HG02970 (cell line): ENCODE data around the gene SCD.
A peak's percentile ranks its signal among the peaks of the same experiment; 100 is the strongest.

Experiments
- ATAC-seq: cut with Tn5 transposase; IDR thresholded peaks from one replicate; pipeline ENCODE4 v1.9.1; 2021; ENCODE audit warnings: mild to moderate bottlenecking, moderate library complexity, moderate number of reproducible peaks; ENCODE audit not compliant: unreplicated experiment, low FRiP score

SCD gene

DNA sequence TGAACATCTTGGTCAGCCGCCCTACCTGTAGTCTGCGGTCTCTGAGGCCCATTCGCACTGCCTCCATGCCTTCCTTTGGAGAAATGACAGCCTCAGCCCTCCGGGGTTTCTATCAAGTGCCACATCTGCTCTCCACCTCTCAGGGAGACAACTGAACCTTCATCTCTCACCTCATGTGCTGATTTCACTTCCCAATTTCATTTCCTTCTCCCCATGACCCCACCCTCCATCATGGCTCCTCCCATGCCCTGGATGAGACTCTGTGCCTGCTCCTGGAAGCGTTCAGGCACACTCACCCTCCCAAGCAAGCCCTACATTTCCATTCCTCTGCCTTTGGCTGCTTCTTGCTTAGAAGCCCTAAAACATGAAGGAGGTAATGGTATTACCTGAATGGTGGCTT is 7.8 kb upstream of the SCD start:
- ATAC-seq, result no peak

DNA sequence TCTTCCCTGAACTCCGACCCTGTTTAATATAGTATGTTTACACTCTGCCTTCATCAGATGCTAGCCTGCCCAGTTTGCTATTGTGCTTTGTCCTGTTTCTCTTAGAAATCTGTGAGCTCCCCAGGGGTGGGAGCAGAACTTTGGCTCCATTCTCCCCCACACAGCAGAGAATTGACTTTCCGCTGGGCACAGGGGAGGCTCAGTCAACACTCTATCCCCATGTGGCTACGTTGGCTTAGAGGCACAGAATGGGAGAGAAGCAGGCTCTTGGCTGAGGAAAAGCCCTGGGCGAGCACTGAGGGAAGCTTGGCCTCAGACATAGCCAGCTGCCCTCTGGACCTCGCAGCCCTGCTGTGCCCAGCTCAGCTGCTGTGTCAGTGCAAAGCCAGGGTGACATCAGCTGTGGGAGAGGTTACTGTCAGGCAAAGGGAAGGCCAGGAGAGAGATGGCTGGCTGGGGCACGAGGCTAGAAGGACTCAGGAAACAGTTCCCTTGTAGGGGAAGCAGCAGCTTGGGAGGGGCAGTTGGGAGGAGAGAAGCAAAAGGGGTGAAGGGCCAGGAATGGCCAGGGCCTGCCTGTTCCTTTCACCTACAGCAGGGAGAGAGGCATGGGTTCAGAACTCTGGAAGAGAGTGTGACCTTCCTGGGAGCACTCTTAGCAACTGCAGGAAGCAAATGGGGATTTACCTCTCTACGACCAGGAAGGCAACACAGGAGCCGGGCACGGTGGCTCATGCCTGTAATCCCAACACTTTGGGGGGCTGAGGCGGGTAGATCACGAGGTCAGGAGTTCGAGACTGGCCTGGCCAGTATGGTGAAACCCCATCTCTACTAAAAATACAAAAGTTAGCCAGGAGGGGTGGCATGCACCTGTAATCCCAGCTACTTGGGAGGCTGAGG is 5.8 kb upstream of the SCD start:
- ATAC-seq, result no peak

DNA sequence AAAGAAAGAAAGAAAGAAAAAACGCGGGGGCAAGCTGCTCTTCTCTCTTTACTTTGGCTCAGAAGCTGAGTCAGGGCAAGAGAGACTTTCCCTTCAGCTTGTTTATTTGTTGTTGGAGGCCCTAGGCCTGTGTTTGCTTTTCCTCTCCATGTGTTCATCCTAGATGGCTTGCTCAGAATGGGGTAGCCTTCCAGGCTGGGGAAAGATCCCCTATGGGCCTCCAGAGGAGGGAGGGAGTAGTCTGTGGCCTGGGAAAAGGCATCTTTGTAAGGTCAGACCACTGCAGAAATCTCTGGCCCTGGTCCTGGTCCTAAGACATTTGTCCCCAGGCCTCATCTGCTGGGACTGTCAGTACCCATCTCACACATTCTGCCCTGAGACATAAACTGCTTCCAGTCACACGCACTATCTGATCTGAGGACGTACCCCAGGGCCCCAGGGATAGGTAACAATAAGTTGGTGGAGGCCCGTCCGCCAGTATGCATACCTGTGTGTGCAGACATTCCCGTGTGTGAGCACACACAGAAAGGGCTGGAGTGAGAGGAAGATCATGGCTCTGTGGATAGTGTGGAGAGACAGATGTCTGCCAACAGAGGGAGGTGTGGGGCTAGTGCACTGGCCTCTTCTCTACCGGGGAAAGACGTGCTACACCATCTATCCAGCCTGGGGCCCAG is 4.9 kb upstream of the SCD start:
- ATAC-seq, result no peak

DNA sequence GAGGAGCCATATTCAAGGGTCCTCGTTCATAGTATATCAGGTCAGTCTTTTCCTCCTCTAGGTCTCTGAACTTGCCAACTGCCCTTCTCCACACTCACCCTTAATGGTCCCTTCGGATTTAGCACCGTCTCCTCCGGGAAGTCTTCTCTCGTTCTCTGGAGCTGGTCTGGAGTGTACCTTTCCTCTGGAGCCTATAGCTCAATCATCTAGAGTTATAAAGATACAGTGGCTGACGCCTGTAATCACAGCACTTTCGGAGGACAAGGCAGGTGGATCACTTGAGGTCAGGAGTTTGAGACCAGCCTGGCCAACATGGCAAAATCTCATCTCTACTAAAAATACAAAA is 4.4 kb upstream of the SCD start:
- no peak for ATAC-seq

DNA sequence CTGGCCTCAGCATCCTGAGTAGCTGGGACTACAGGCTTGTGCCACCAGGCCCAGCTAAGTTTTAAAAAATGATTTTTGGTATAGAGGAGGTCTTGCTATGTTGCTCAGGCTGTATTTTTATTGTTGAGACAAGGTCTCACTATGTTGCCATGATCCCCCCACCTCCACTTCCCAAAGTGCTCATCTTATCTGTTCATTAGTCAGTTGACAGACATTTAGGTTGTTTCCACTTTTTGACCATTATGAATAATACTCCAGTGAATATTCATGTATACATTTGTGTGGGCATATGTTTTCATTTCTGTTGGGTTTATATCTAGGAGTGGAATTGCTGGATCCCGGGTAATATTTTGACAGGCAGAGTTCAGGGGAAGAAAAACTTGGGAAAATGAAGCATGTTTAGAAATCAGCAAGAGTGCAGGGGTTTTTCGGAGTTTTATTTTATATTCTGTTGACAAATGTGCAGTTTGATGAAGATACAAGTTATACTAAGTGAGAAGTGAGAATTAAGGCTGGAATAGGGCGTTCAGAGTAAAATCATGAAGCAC is 2.7 kb upstream of the SCD start:
- ATAC-seq, result no peak

DNA sequence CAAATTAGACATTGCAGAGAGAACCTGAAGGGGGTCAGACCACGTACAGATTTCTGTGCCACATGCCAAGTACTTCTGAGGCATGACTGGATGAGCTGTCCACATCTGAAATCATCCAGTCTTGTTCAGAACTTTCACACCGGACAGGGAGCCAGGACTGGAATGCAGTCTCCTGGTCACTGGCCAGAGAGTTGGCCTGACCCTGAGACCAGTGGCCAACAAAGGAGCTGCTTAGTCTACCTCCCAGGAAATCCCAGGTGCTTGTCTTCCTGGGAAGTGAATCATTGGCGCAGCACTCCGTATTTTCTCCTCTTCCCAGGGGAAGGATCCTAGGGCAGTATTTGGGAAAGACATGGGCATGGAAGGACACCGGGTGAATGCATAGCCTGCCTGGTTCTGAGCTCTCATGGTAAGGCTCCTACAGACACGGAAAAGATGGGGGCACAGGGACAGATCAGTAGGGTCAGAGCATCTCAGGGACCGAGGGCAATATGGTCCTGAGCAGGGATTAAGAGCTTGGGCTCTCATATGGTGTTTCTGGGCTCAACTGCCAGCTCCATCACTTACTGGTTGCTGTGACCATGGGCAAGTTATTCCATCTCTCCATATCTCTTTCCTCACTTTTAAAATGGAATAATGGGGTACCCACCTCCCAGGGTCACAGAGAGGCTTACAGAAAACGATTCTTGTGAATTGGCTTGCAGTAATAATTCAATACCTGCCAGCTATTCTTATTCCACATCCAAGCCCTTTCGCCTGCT is 1.3 kb upstream of the SCD start:
- ATAC-seq, result no peak

DNA sequence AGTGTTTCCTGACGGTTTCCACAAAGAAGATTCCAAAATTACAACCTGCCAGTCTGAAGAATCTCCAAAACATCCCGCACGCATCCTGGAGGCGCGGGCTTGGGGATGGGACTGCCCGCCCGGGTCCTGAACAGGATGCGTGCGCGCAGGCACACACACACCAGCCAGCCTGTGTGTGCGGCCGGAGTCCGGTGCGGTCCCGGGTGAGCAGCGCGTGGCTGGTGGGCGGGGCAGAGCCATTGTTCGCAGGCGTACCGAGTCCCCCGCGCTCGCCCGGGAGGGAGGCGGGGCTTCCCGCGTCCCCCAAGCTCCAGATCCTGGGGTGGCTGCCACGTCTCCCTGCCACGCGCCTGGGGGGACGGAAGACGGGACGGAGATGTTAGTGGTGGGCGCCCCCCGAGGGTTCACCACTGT is 675 bp upstream of the SCD start:
- ATAC-seq, result peak; percentile 40

DNA sequence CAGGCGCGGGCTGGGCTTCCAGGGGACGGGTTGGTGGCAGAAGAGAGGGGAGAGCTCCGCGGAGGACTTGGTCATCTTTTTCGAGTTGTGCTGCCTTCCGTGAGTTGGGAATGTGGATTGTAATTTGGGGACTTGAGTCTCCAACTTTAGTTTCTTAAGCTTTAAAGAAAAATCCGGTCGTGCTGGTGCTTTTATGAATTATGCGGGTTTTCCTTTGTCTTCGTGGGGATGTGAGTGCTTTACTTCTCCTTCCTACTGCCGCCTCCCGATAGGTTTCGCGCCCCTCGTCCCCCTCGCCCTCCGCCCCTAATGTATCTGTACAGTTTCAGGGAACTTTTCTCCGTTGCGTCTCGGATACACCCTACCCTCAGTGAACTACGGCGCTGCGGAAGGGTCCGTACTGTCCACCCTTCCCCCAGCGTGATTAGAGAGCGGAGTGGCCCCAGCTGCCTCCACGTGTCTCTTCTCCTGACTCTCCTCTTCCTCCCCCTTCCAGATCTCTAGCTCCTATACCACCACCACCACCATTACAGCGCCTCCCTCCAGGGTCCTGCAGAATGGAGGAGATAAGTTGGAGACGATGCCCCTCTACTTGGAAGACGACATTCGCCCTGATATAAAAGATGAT is 649 bp downstream of the SCD start:
- ATAC-seq, result no peak

DNA sequence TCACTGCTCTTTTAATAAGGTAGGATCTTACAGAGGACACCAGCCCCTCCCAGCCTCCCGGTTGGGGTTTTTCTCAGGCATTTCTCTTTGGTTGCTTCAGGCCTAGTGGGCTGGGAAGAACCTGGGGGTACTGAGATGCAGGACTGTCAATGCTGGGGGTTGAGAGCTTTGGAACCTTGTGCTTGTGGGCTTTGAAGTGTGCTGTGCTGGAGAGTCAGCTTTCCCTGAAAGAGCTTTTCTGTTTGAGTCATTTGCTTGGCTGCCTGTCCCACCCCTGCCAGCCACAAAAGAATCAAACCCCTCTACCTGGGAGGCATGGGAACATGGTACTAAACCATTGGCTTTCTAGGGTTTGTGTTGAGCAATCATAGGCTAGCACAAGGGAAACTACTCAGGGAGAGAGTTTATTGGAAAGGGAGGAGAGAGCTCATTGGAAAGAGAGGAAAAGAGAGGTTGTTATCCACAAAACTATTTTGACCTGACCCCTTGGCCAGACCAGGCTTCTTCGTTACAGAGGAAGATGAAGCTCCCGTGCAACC is 1.4 kb downstream of the SCD start:
- no peak for ATAC-seq

DNA sequence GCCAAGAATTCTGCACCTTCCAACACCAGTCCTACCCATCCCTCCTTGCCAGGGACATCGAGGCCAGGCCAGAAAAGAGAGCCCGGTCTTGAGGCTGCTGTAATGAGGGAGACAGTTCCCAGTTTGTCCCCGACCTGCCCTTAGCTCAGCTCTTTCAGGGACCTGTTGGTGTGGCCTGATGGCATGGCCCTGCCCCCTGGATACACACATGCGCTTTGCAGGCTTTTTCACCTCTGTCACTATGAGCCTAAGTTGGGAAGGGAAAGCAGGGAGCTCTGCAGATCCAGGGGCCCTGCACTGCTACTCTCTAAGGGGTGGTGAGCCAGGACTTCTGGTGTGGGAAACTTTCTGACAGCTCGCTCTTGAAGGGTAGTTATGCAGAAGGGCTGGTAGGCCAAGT is 2.1 kb downstream of the SCD start:
- ATAC-seq, result no peak

DNA sequence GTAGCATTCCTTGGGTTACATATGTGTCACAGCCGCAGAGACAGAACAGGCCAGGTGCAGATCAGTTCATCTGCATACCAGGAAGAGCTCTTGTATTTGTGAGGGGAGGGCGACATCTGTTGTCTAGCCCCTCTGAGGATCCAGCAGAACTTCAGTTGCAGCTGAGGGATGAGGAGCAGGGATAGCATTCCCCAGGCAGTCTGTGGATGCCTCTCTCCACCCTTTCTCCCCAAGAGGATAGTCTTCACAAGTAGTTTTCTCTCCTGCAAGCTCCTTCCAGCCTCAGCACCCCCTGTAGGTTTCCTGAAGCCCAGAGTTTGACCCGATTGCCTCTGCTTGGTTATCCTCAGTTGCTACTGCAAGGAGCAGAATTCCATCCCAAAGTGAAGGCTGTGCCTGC is 2.6 kb downstream of the SCD start:
- no peak for ATAC-seq

DNA sequence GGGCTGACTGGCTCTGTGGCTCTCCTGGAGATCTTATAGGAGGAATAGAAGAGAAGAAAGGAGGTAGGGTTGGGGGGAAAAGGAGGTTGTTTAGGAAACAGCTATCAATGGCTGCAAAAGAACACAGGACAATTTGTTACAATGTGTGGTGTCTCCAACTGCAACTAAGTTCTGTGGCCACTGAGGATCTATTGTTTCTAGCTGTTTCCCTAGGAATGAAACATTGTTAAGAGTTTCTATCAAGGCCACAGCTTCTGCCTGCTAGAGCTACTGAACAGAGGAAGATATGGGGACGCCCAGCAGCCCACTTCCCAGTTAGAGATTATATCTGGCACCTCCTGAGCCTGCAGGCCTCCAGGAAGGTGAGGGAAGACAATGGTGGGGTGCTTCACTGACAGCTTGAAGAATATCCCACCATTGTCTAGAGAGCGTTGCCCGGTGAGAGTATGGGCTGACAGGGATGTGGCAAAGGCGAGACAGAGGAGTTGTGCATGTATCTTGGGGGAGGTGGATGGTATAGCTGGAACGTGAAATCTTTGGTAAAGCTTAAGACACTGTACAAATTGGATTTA is 4.0 kb downstream of the SCD start:
- no peak for ATAC-seq

DNA sequence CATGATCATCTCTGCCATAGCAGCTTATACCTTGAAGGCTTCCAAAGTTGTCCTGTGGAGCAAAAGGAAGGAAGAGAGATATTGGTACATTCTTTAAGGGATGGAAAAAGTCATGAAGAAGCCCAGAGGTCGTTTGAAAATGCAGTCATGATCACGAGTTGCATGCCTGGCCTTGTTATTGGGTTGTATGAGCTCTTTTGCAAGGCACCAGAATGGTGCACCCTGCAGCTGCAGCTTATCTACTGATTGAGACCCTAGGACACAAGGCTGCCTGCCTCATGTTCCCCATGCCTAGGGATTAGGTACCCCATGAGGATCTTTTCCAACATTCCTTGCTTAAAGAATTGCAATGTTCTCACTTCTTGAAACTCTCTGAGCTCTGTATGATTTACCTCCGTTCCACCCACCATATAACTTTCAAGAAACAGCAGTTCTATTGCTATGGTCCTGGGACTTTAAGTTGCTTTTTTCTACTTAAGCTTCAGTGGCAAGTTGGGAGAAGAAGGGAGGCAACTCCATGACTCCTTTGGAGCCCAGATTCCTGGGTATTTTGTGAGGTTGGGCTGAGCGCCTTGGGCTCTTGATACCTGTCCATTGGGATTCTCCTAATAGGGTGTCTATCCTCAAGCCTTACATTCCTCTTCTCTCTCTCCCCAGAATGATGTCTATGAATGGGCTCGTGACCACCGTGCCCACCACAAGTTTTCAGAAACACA is 6.9 kb downstream of the SCD start:
- ATAC-seq, result no peak

DNA sequence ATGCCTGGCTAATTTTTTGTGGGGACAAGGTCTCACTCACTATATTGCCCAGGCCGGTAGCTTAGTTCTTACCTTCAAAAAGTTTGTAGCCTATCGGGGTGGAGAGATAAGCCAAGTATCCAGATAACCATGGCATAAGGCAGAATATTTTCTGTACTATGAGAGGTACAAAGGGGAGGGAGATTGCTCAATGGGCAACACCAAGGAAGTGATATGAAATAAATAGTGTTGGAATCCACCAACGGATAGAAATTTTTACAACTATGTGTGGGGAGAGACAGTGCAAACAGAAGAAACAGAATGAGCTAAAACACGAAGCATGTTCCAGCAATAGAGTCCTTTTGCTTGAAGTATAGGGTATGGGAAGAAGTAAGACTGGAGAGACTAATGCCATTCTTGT is 8.1 kb downstream of the SCD start:
- ATAC-seq, result no peak

DNA sequence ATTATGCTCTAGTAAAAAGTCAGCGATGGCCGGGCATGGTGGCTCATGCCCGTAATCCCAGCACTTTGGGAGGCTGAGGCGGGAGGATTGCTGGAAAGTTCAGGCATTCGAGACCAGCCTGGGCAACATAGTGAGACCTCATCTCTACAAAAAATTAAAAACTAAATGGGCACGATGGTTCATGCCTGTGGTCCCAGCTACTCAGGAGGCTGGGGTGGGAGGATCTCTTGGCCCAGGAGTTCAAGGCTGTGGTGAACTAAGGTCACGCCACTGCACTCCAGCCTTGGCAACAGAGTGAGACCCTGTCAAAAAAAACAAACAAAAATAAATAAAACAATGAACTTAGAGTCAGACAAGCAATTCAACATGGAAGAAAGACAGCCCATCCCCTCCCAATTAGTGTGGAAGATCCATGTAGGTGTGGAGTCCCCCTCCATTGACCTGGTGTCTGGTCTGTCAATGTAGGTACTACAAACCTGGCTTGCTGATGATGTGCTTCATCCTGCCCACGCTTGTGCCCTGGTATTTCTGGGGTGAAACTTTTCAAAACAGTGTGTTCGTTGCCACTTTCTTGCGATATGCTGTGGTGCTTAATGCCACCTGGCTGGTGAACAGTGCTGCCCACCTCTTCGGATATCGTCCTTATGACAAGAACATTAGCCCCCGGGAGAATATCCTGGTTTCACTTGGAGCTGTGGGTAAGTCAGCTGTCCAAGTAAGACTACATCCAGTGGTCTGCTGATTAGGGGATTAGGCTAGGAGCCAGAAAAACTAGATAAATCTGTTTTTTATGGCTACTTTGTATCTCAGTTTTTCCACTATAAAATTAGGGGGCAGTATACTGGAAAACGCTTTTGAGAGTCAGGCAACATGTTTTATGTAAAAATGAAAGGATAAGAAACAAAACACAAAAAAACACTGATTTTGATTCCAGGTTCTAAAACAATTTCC is 9.3 kb downstream of the SCD start:
- ATAC-seq, result no peak

DNA sequence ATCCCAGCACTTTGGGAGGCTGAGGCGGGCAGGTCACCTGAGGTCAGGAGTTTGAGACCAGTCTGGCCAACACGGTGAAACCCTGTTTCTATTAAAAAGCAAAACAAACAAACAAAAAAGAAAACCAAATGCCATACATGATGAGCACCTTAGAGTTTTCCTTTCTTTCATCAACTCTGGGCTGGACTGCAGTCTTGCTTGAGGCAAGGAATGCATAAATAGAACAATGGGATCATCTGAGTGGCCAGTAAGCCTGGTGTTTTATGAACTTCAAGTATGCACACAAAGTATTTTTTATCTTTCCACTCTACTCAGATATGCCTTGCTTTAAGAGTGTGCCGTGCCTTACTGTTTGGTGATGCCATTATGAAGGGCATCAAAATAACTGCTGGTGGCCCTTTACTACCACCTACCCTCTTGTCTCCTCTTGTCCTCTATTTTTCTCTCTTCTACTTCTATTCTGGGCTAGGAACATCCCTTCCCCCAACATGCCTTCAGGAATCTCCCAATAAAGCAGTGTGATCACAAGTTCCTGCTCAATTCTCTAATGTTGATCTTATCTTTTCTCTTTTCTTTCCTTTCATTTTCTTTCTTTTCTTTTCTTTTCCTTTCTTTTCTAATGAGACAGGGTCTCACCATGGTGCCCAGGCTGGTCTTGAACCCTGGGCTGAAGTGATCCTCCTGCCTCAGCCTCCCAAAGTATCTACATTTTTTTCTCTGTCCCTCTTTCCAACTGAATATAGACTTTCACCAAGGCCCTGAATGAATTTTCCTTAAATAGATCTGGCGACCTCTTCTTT is 10.2 kb downstream of the SCD start:
- ATAC-seq, result no peak

DNA sequence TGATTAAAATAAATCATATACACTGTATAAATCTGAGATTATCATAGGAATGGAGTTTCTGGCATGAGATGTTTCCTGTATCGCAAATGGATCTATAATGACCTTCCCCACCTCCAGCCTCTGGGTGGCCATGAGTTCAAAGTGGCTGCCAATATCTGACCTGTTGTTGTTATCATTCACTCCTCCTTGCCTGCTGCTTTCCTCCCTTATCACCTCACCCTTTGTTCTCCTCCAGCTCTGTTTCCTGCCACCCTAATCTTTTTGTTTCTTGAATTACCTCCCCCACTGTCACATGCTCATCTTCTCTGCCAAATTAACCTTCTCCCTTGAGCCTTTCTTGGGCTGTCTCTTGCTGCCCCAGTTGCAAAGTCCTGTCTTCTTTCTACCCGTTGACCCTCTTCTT is 12.0 kb downstream of the SCD start:
- no peak for ATAC-seq
